Mesendoderm (in vitro differentiated cells): ENCODE data around the gene COX4I2.

Source experiments
- DNase-seq: peaks from one replicate; pipeline ENCODE4 v3.0.0; 2013
- H2AK5ac ChIP-seq: 2 replicates; pipeline ENCODE4 v1.6.1; 2013; ENCODE audit warnings: low read length, inconsistent platforms
- H2BK120ac ChIP-seq: 2 replicates; pipeline ENCODE4 v1.6.1; 2013; ENCODE audit warnings: low read depth, mild to moderate bottlenecking, low read length, moderate library complexity, mixed read lengths
- H2BK15ac ChIP-seq: replicated peaks from 2 replicates; pipeline ENCODE4 v1.6.1; 2013; ENCODE audit warnings: low read depth, mild to moderate bottlenecking, moderate library complexity
- H2BK5ac ChIP-seq: 2 replicates; pipeline ENCODE4 v1.6.1; 2013; ENCODE audit warnings: low read length, inconsistent platforms
- H3K18ac ChIP-seq: 2 replicates; pipeline ENCODE4 v1.6.1; 2013; ENCODE audit warnings: mild to moderate bottlenecking, low read length, mixed read lengths
- H3K23ac ChIP-seq: one replicate; pipeline ENCODE4 v1.6.1; 2013; ENCODE audit warnings: low read length
- H3K27ac ChIP-seq: 2 replicates; pipeline ENCODE4 v1.5.1; 2013; ENCODE audit warnings: low read depth, mild to moderate bottlenecking, inconsistent platforms, low read length, moderate library complexity
- H3K27me3 ChIP-seq: 2 replicates; pipeline ENCODE4 v1.6.1; 2013; ENCODE audit warnings: low read length, control low read depth, mild to moderate bottlenecking, inconsistent platforms; ENCODE audit not compliant: insufficient read depth, poor library complexity
- H3K36me3 ChIP-seq: 2 replicates; pipeline ENCODE4 v1.6.1; 2013; ENCODE audit warnings: low read length, inconsistent platforms; ENCODE audit not compliant: control insufficient read depth, insufficient read depth
- H3K4ac ChIP-seq: one replicate; pipeline ENCODE4 v1.6.1; 2013; ENCODE audit warnings: low read depth, mild to moderate bottlenecking, low read length, moderate library complexity
- H3K4me1 ChIP-seq: 2 replicates; pipeline ENCODE4 v1.6.1; 2013; ENCODE audit warnings: low read depth, low read length, inconsistent platforms; ENCODE audit not compliant: control insufficient read depth
- H3K4me2 ChIP-seq: 2 replicates; pipeline ENCODE4 v1.6.1; 2013; ENCODE audit warnings: low read length
- H3K4me3 ChIP-seq: 2 replicates; pipeline ENCODE4 v1.5.1; 2013; ENCODE audit warnings: mild to moderate bottlenecking, low read length
- H3K56ac ChIP-seq: one replicate; pipeline ENCODE4 v1.6.1; 2013; ENCODE audit warnings: low read length
- H3K79me1 ChIP-seq: 2 replicates; pipeline ENCODE4 v1.6.1; 2013; ENCODE audit warnings: low read length, inconsistent platforms
- H3K79me2 ChIP-seq: 2 replicates; pipeline ENCODE4 v1.6.1; 2013; ENCODE audit warnings: mild to moderate bottlenecking, low read length; ENCODE audit not compliant: control insufficient read depth, insufficient read depth
- H3K9ac ChIP-seq: 2 replicates; pipeline ENCODE4 v1.6.1; 2013; ENCODE audit warnings: low read length, inconsistent platforms
- H4K5ac ChIP-seq: one replicate; pipeline ENCODE4 v1.6.1; 2013; ENCODE audit warnings: low read length
- H4K8ac ChIP-seq: one replicate; pipeline ENCODE4 v1.6.1; 2013; ENCODE audit warnings: low read depth, mild to moderate bottlenecking, control low read depth, low read length, moderate library complexity
- WGBS: extraction: QIAGEN DNeasy Blood & Tissue Kit; methylation state at CpG from one replicate; pipeline ENCODE4 v1.1.7; 2013; ENCODE audit warnings: low lambda C conversion rate, missing lambda C conversion rate; ENCODE audit not compliant: insufficient coverage; ENCODE audit errors: extremely low coverage; 5-methylcytosine and 5-hydroxymethylcytosine counted together

COX4I2 gene

GRCh38 chr20:31652917-31653396 is 15.2 kb downstream of the COX4I2 start:
- no peak overlapping the region for H3K23ac ChIP-seq
- no peak overlapping the region for H4K5ac ChIP-seq
- WGBS, result no CpG with 5 or more reads among the region's 5 CpGs
- H3K4me2 ChIP-seq, result no peak overlapping the region
- no peaks in the 10 kb centered on the region for H3K79me2 ChIP-seq
- H3K4me3 ChIP-seq, result no peak overlapping the region
- H3K56ac ChIP-seq, result no peak overlapping the region
- no peak overlapping the region for H2BK5ac ChIP-seq
- no peak overlapping the region for H3K18ac ChIP-seq
- H2BK15ac ChIP-seq, result no peak overlapping the region
- H3K79me1 ChIP-seq, result no peaks in the 10 kb centered on the region
- no peak for DNase-seq
- H3K27me3 ChIP-seq, result no peaks in the 10 kb centered on the region
- H3K4ac ChIP-seq, result no peak overlapping the region
- H2AK5ac ChIP-seq, result no peak overlapping the region
- H3K9ac ChIP-seq, result no peak overlapping the region
- H3K27ac ChIP-seq, result no peak overlapping the region
- no peak overlapping the region for H2BK120ac ChIP-seq
- H3K4me1 ChIP-seq, result no peaks in the 10 kb centered on the region
- no peaks in the 10 kb centered on the region for H3K36me3 ChIP-seq
- H4K8ac ChIP-seq, result no peak overlapping the region

GRCh38 chr20:31653561-31653960 is 15.8 kb downstream of the COX4I2 start:
- no peak overlapping the region for H2AK5ac ChIP-seq
- no peak overlapping the region for H2BK5ac ChIP-seq
- H3K27me3 ChIP-seq, result no peaks in the 10 kb centered on the region
- H3K27ac ChIP-seq, result no peak overlapping the region
- no peak overlapping the region for H4K8ac ChIP-seq
- H3K9ac ChIP-seq, result no peak overlapping the region
- no peak overlapping the region for H2BK15ac ChIP-seq
- H4K5ac ChIP-seq, result no peak overlapping the region
- H3K4me2 ChIP-seq, result no peak overlapping the region
- no CpG with 5 or more reads among the region's 5 CpGs for WGBS
- H3K36me3 ChIP-seq, result no peaks in the 10 kb centered on the region
- no peak overlapping the region for H3K4me3 ChIP-seq
- DNase-seq, result no peak
- H3K18ac ChIP-seq, result no peak overlapping the region
- no peaks in the 10 kb centered on the region for H3K79me2 ChIP-seq
- no peak overlapping the region for H3K56ac ChIP-seq
- no peaks in the 10 kb centered on the region for H3K4me1 ChIP-seq
- H3K23ac ChIP-seq, result no peak overlapping the region
- no peak overlapping the region for H2BK120ac ChIP-seq
- no peak overlapping the region for H3K4ac ChIP-seq
- no peaks in the 10 kb centered on the region for H3K79me1 ChIP-seq

GRCh38 chr20:31654534-31654933 is 16.8 kb downstream of the COX4I2 start:
- Histone ChIP-seq H3K27ac (no peak overlapping the region), H3K4me1 (no peaks in the 10 kb centered on the region), H3K56ac (no peak overlapping the region), H3K79me2 (no peaks in the 10 kb centered on the region), H4K8ac (no peak overlapping the region), H3K79me1 (no peaks in the 10 kb centered on the region), H2BK15ac (no peak overlapping the region), H3K18ac (no peak overlapping the region), H3K27me3 (no peaks in the 10 kb centered on the region), H3K4me2 (no peak overlapping the region), H4K5ac (no peak overlapping the region), H2BK5ac (no peak overlapping the region), H3K23ac (no peak overlapping the region), H3K36me3 (no peaks in the 10 kb centered on the region), H2AK5ac (no peak overlapping the region), H3K4ac (no peak overlapping the region), H3K9ac (no peak overlapping the region), H2BK120ac (no peak overlapping the region), H3K4me3 (no peak overlapping the region)
- no peak for DNase-seq
- WGBS, result no CpG with 5 or more reads among the region's 5 CpGs

GRCh38 chr20:31661625-31662371 is 24.1 kb downstream of the COX4I2 start:
- Histone ChIP-seq H4K8ac (no peak overlapping the region), H4K5ac (no peak overlapping the region), H3K36me3 (no peaks in the 10 kb centered on the region), H3K27me3 (no peaks in the 10 kb centered on the region), H3K79me2 (no peaks in the 10 kb centered on the region), H3K4me2 (peak overlapping the region; percentile 67), H3K23ac (no peak overlapping the region), H3K18ac (no peak overlapping the region), H3K4ac (no peak overlapping the region), H2BK15ac (no peak overlapping the region), H3K9ac (peak overlapping the region; percentile 63), H2BK120ac (no peak overlapping the region), H3K4me3 (no peak overlapping the region), H3K56ac (peak overlapping the region; percentile 78), H2AK5ac (no peak overlapping the region), H3K4me1 (peaks cover 6% of the 10 kb centered on the region), H3K27ac (no peak overlapping the region), H3K79me1 (no peaks in the 10 kb centered on the region), H2BK5ac (no peak overlapping the region)
- peak; percentile 89 for DNase-seq
- WGBS, result no CpG with 5 or more reads among the region's 31 CpGs

GRCh38 chr20:31662372-31662854 is 24.7 kb downstream of the COX4I2 start:
- Histone ChIP-seq H2BK120ac (no peak overlapping the region), H2BK5ac (no peak overlapping the region), H3K27ac (no peak overlapping the region), H3K9ac (no peak overlapping the region), H3K4me1 (peaks cover 6% of the 10 kb centered on the region), H3K36me3 (no peaks in the 10 kb centered on the region), H3K4me2 (no peak overlapping the region), H3K56ac (no peak overlapping the region), H4K5ac (no peak overlapping the region), H3K4me3 (no peak overlapping the region), H2AK5ac (no peak overlapping the region), H3K18ac (no peak overlapping the region), H3K79me2 (no peaks in the 10 kb centered on the region), H3K27me3 (no peaks in the 10 kb centered on the region), H2BK15ac (no peak overlapping the region), H3K79me1 (no peaks in the 10 kb centered on the region), H3K23ac (no peak overlapping the region), H3K4ac (no peak overlapping the region), H4K8ac (no peak overlapping the region)
- no CpG with 5 or more reads among the region's 6 CpGs for WGBS
- no peak for DNase-seq

- Histone ChIP-seq H3K4ac (no peak overlapping the region), H2BK15ac (no peak overlapping the region), H3K23ac (no peak overlapping the region), H2AK5ac (no peak overlapping the region), H3K9ac (no peak overlapping the region), H3K27ac (no peak overlapping the region), H3K56ac (no peak overlapping the region), H2BK5ac (no peak overlapping the region), H3K27me3 (no peaks in the 10 kb centered on the region), H4K5ac (no peak overlapping the region), H2BK120ac (no peak overlapping the region), H3K79me1 (no peaks in the 10 kb centered on the region), H3K4me1 (peaks cover 6% of the 10 kb centered on the region), H3K79me2 (no peaks in the 10 kb centered on the region), H3K4me3 (no peak overlapping the region), H3K36me3 (no peaks in the 10 kb centered on the region), H3K18ac (no peak overlapping the region), H3K4me2 (no peak overlapping the region), H4K8ac (no peak overlapping the region)
- no peak for DNase-seq
- no CpG with 5 or more reads among the region's 2 CpGs for WGBS
These were observed 25.8 kb downstream of the COX4I2 start for GRCh38 chr20:31663524-31663837.
